GM23338 (cell line): Measurements from ENCODE around the gene GPR152. TPM values are rescaled to one million over a fixed set of nuclear protein-coding genes. Genes with fewer than 3 reads are reported as not detected.

Experiments
- ATAC-seq: fragments of 200-7000 bp; cut with Tn5 transposase; 3 replicates; pipeline ENCODE4 v1.9.1; 2020
- DNase-seq: peaks from one replicate; pipeline ENCODE4 v3.0.0-alpha.2; 2015; ENCODE audit warnings: low spot score
- H2AFZ ChIP-seq: fragments of 200-600 bp; sonication (generic); 2 replicates; pipeline ENCODE4 v1.8.0; 2016; ENCODE audit warnings: antibody characterized with exemption, mild to moderate bottlenecking, moderate library complexity
- H3F3A ChIP-seq: fragments of 200-600 bp; sonication (generic); replicated peaks from 2 replicates; pipeline ENCODE4 v1.8.0; 2017; ENCODE audit warnings: antibody characterized with exemption, mixed run types, low read depth
- H3K27ac ChIP-seq: fragments of 200-600 bp; sonication (generic); 2 replicates; pipeline ENCODE4 v1.6.1; 2016; ENCODE audit warnings: low read depth
- H3K27me3 ChIP-seq: fragments of 200-600 bp; sonication (generic); 2 replicates; pipeline ENCODE4 v1.8.0; 2016; ENCODE audit warnings: mild to moderate bottlenecking, mixed run types, moderate library complexity; ENCODE audit not compliant: insufficient read depth
- H3K36me3 ChIP-seq: fragments of 200-600 bp; sonication (generic); 2 replicates; pipeline ENCODE4 v1.8.0; 2016; ENCODE audit warnings: mild to moderate bottlenecking; ENCODE audit not compliant: insufficient read depth
- H3K4me1 ChIP-seq: fragments of 200-600 bp; sonication (generic); 2 replicates; pipeline ENCODE4 v1.8.0; 2016; ENCODE audit warnings: mild to moderate bottlenecking, moderate library complexity; ENCODE audit not compliant: insufficient read depth
- H3K4me2 ChIP-seq: fragments of 200-600 bp; sonication (generic); 2 replicates; pipeline ENCODE4 v1.7.1; 2017; ENCODE audit warnings: mixed run types
- H3K4me3 ChIP-seq: fragments of 200-600 bp; sonication (generic); 2 replicates; pipeline ENCODE4 v1.6.1; 2016; ENCODE audit warnings: mixed run types
- H3K79me2 ChIP-seq: fragments of 200-600 bp; sonication (generic); replicated peaks from 2 replicates; pipeline ENCODE4 v1.8.0; 2017; ENCODE audit warnings: mild to moderate bottlenecking; ENCODE audit not compliant: insufficient read depth
- H3K9me2 ChIP-seq: fragments of 200-600 bp; sonication (generic); 2 replicates; pipeline ENCODE4 v1.8.0; 2017; ENCODE audit not compliant: insufficient read depth
- H4K20me1 ChIP-seq: fragments of 200-600 bp; sonication (generic); replicated peaks from 2 replicates; pipeline ENCODE4 v1.8.0; 2017; ENCODE audit warnings: mild to moderate bottlenecking; ENCODE audit not compliant: insufficient read depth
- H3K27ac Mint-ChIP-seq: 2 replicates; pipeline ENCODE4 v1.8.0; 2020; ENCODE audit warnings: inconsistent platforms, mild to moderate bottlenecking, moderate library complexity, mixed read lengths
- H3K27me3 Mint-ChIP-seq: 3 replicates; pipeline ENCODE4 v1.8.0; 2022; ENCODE audit warnings: low read depth, mild to moderate bottlenecking, moderate library complexity, mixed read lengths, inconsistent platforms; ENCODE audit not compliant: insufficient read depth, poor library complexity
- H3K36me3 Mint-ChIP-seq: 3 replicates; pipeline ENCODE4 v1.8.0; 2021; ENCODE audit warnings: low read depth, mild to moderate bottlenecking, inconsistent platforms, moderate library complexity, mixed read lengths
- H3K4me1 Mint-ChIP-seq: 3 replicates; pipeline ENCODE4 v1.8.0; 2020; ENCODE audit warnings: mild to moderate bottlenecking, inconsistent platforms, mixed read lengths
- H3K4me3 Mint-ChIP-seq: 3 replicates; pipeline ENCODE4 v1.8.0; 2021; ENCODE audit warnings: moderate library complexity, mild to moderate bottlenecking, inconsistent platforms, mixed read lengths
- H3K9me3 Mint-ChIP-seq: 3 replicates; pipeline ENCODE4 v1.8.0; 2020; ENCODE audit warnings: moderate library complexity, mild to moderate bottlenecking, inconsistent platforms, mixed read lengths
- CREB1 ChIP-seq: fragments of 250-450 bp; sonication (Bioruptor Pico); IDR thresholded peaks from 2 replicates; pipeline ENCODE4 v1.5.0; 2020; ENCODE audit warnings: low read depth, mild to moderate bottlenecking, moderate library complexity
- CTCF ChIP-seq, 2 experiments: fragments of 200-600 bp in 1 of 2; sonication (generic) in 1 of 2; conservative IDR thresholded peaks; 2 replicates each; pipeline versions ENCODE4 v1.5.1 to v1.6.1; 2016 to 2017; ENCODE audit warnings: antibody characterized with exemption in 2 of 2, low read depth in 2 of 2, mild to moderate bottlenecking in 2 of 2, moderate library complexity in 1 of 2
- ETS1 ChIP-seq: IDR thresholded peaks from 2 replicates; pipeline ENCODE4 v1.6.1; 2016; ENCODE audit warnings: antibody characterized with exemption
- JUNB ChIP-seq: IDR thresholded peaks from one replicate; pipeline ENCODE4 v1.6.1; 2016; ENCODE audit warnings: antibody characterized with exemption; ENCODE audit not compliant: unreplicated experiment
- POLR2AphosphoS5 ChIP-seq: IDR thresholded peaks from 2 replicates; pipeline ENCODE4 v1.6.1; 2016; ENCODE audit warnings: antibody characterized with exemption, low read depth
- ZNF114 ChIP-seq: fragments of 250-450 bp; sonication (Bioruptor Pico); IDR thresholded peaks from 2 replicates; pipeline ENCODE4 v1.5.0; 2020; ENCODE audit warnings: mild to moderate bottlenecking, moderate library complexity
- long read RNA-seq: library from polyadenylated mRNA; unstranded; transcript quantifications from one replicate; pipeline ENCODE4 v2.0.0, GENCODE V29; 2020; ENCODE audit not compliant: unreplicated experiment
- polyA plus RNA-seq: library from polyadenylated mRNA; unstranded; fragments of >200 nt; fragmentation: Nextera tagmentation; extraction: Ambion mirVana; gene quantifications from 2 replicates; pipeline ENCODE4 v1.2.1, GENCODE V29; 2016
- total RNA-seq: library from RNA; depleted of rRNA; stranded (reverse); fragments of >200 nt; shearing (Covaris generic); gene quantifications from 2 replicates; pipeline ENCODE4 v1.2.3, GENCODE V29; 2014; rRNA removed

The GPR152 gene
- not detected in 2 replicates for total RNA-seq
- not detected in 2 replicates for polyA plus RNA-seq
- long read RNA-seq = 0 reads

- no peaks in the 10 kb centered on the region for H3K9me2 ChIP-seq
- no peak within 1 kb of the TSS for H3K27ac Mint-ChIP-seq
- ATAC-seq (no peak), DNase-seq (no peak)
- H3K4me1 ChIP-seq = no peaks in the 10 kb centered on the region
- no peaks in the 10 kb centered on the region for H3K4me1 Mint-ChIP-seq
- peaks cover 14% of the 10 kb centered on the region for H3K27me3 Mint-ChIP-seq
- TF ChIP-seq ETS1 (no peak), ZNF114 (CRISPR knock-in tag) (no peak), JUNB (no peak), CREB1 (CRISPR knock-in tag) (no peak)
- no peaks in the 10 kb centered on the region for H3K79me2 ChIP-seq
- H3K9me3 Mint-ChIP-seq = no peaks in the 10 kb centered on the region
- no peaks in the 10 kb centered on the region for H3F3A ChIP-seq
- H3K4me3 Mint-ChIP-seq = no peak within 1 kb of the TSS
- H3K27me3 ChIP-seq = no peaks in the 10 kb centered on the region
- no peaks in the 10 kb centered on the region for H3K36me3 Mint-ChIP-seq
- H3K27ac ChIP-seq = no peak within 1 kb of the TSS
- H2AFZ ChIP-seq = no peak within 1 kb of the TSS
- no peak within 1 kb of the TSS for H3K4me2 ChIP-seq
- H3K36me3 ChIP-seq = no peaks in the 10 kb centered on the region
- H3K4me3 ChIP-seq = no peak within 1 kb of the TSS
- no peaks in the 10 kb centered on the region for H4K20me1 ChIP-seq
Observed at GRCh38 chr11:67452141-67452952, at the start of gene GPR152. Gene GPR152, minus strand, starts transcription at chr11:67452729. Its CDS starts 5 bp downstream, at chr11:67452724.

GRCh38 chr11:67501854-67502253 lies 49.3 kb upstream of the GPR152 start:
- H3K9me3 Mint-ChIP-seq = no peaks in the 10 kb centered on the region; the same call in 2 of the 3 replicates
- Histone ChIP-seq H3K4me2 (no peak overlapping the region), H2AFZ (no peak overlapping the region)

More at GRCh38 chr11:67501854-67502253, 49.3 kb upstream of the GPR152 start:
- Mint-ChIP-seq H3K27me3 (peaks cover 15% of the 10 kb centered on the region), H3K36me3 (peaks cover 13% of the 10 kb centered on the region), H3K27ac (no peak overlapping the region), H3K4me1 (peaks cover 17% of the 10 kb centered on the region), H3K4me3 (no peak overlapping the region)
- no peak overlapping the region for H3K4me3 ChIP-seq
- H3K9me2 ChIP-seq = no peaks in the 10 kb centered on the region
- H3K79me2 ChIP-seq = peaks cover 1% of the 10 kb centered on the region; the same call in 1 of the 2 replicates
- TF ChIP-seq POLR2AphosphoS5 (no peak), CTCF (conservative IDR thresholded peaks at IDR 0.05; ENCODE audit: low read depth in 2 of 2) (no peak)
- peaks cover 17% of the 10 kb centered on the region for H3K4me1 ChIP-seq
- H3K27me3 ChIP-seq = no peaks in the 10 kb centered on the region; the same call in 1 of the 2 replicates
- ATAC-seq (no peak), DNase-seq (no peak)
- H3K36me3 ChIP-seq = peaks cover 4% of the 10 kb centered on the region; the same call in 1 of the 2 replicates
- H4K20me1 ChIP-seq = peaks cover 11% of the 10 kb centered on the region; the same call in 1 of the 2 replicates
- 0 out of 2 replicates have a peak, but pooled peaks cover 9% of the 10 kb centered on the region for H3F3A ChIP-seq
- H3K27ac ChIP-seq = no peak overlapping the region
